G401 (cell line): ENCODE data around the gene RHOXF2. TPM values are rescaled to one million over a fixed set of nuclear protein-coding genes. Genes with fewer than 3 reads are reported as not detected.
"Not testable (repeated sequence)": the region's sequence is repeated elsewhere in the genome, so short reads cannot be mapped to it uniquely, and the experiment has no call there.

ENCODE experiments used
- DNase-seq: peaks from one replicate; pipeline ENCODE4 v3.0.0-alpha.2; 2015; ENCODE audit warnings: low spot score
- in situ Hi-C: cut with HindIII; loops from 2 replicates; pipeline ENCODE4 v1.10.0; 2016; ENCODE audit warnings: low sequenced_read_pairs, mixed read lengths
- total RNA-seq: library from RNA; depleted of rRNA; stranded (reverse); fragments of >200 nt; shearing (Covaris generic); gene quantifications from 2 replicates; pipeline ENCODE4 v1.2.3, GENCODE V29; 2014; rRNA removed

RHOXF2 gene
- total RNA-seq, 1 experiment from 2014 or later: not detected

DNA sequence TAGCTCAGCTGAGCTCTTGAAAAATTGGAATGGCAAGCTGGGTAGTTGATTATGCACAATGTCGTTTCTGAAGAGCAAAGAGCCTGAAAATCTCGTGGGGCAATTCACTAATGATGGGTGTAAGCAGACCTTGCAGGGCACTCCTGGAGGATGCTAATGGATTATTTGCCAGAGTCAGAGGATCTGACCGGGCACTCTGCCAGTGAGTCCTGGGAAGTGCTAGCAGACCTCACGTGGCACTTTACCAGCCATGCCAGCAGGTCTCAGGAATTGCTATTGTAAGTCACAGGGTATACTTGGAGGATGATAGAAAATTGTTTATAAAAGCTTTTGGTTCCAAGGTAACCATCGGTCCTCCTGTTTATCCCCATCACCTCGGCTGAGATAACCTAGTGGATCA is 37.4 kb downstream of the RHOXF2 start:
- in situ Hi-C loops, DNase-seq: not testable (repeated sequence)

DNA sequence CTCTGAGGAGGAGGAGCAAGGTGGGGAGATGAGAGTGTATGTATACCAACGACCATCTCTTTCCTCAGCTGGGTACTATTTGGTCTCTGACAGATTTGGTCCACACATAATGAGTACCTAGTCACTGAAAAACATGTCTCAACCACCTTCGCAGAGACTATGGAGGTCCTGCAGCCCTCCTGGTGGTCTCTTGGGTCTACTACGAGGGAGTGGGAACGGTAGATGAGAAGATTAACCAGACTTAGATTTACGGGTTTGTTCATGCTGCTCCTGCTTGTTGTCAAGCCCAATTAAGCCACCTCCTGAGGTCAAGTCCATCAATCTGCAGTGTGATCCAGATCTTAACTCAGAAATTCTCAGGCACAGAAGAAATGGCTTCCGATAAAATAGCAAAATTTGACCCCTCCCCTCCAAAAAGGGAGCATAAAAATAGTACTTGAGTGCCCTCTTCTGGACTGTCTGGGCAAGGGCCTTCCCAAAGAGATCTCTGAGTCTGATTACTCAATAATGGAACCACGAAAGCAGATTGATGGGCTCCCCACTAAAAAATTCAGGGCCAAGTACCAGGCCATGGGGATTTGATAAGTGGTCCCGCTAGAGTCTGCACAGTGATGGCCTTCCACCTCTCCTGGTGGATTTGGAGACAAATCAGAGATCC is 38.3 kb downstream of the RHOXF2 start:
- in situ Hi-C loops, DNase-seq: not testable (repeated sequence)

DNA sequence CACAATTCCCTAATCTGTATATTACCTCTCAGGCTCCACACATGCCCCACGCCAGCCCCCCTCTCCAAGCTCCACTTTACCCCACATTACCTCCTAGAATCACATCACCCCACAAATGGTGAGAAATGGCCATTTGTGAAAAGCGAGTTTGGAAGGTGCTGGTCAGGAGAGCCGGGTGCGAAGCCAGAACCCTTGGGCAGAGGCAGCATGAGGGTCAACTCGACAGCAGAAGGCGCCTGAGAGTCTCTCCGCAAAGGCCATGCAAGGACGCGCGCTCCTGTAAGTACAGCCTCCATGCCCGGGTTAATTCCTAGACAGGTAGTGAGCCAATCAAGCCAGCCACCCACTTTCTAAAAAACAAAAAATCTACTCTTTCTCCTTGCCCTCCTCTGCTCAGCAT is 42.4 kb downstream of the RHOXF2 start:
- no peak for DNase-seq
- in situ Hi-C loops: no loop called here

DNA sequence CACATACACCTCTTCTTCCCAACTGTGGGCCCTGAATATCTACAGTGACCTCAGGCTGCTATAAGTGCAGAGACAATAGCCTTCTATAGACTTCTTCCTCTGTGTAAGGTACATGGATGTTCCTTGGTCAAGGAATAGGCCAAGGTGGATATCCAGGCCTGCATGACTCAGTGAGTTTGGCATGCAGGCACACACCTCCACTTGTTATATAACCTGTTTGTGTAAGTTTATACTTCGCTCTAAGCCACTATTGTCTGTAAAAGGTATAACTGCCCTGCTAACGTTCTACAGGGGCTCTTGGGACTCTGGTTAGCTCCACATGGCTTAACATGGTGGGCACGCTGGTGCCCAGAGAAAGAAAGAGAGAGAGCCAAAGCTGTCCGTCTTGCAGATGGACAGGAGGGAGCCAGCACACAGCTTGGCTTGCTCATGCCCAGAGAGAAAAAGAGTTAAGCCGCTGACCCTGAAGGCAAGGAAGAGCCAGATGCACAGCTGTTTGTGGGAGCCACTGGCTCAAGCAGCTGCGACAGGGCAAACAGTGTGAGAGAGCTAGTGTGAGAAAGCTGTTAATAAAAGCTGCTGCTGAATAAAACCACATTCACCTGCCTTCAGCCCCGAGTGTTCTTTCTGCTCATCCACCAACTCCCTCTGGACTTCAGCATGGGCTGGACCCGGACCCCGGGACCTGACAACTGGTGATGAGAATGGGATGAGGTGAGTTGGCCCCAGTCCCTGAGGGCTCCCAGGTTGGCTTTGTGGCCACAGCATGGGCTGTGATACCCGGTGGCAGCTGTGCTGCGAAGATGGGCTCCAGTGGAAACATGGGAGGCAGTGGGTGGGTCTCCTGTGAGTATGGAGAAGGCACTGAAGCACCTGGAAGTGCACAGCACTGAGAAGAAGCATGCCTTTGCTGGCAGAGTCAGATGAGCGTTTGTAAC is 47.7 kb downstream of the RHOXF2 start:
- DNase-seq: no peak
- in situ Hi-C loops: no loop called here

DNA sequence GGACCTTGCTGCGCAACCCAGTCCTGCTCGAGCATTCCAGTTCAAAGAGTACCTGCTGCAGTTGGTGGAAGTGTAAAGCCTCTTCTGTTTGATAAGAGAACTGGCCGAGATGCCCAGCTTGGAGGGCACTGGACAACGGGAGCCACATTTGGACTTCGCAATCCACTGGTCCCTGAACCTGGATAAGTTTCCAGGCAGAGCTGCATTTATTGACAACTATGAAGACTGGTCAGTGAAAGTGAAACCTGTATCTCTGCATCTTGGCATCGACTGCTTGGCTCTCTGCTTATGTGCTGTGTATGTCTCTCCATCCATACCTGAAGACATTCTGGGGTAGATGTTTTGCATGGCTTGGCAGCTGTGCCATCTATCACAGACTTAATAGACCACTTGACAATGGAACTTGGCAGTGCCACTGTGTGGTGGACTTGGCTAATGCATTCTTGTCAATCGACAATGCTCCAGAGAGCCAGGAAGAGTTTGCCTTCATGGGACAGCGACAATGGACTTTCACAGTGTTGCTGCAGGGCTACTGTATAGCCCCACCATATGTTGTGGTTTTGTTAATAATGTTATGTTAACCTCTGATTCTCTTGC is 48.7 kb downstream of the RHOXF2 start:
- no peak for DNase-seq
- in situ Hi-C loops: no loop called here

DNA sequence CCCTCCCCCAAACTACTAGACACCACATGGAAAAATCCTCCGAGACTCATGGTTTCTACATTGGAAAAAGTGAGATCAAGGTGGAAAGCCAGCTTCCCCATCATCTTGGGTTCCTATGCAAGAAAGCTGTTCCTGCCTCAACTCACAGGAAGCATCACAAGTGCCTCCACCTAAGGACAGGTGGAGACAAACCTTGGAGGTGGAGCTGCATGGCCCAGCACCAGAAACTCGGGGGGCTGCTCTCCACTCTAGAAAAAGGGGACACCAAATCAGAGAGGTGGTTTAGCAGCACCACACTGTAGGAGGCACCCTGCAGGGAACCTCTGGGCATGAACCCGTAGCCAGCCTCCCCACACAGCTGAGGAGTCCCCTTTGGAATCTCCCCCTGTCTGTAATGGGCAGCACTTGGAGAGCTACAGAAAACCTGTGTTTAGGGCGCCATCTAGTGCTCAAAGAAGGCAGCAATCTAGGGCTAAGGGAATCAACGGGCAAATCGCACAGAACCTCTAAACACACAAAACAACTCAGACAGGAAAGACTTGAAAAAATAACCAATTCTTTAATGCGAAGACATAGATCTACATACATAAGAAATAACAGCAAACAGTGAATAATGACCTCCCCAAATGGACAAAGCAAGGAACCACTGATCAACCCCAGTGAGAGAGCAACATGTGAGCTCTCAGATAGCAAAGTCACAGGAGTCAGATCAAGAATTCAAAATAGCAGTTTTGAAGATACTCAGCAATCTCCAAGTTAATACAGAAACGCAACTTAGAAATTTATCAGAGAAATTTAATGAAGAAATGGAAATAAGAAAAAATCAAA is 55.2 kb downstream of the RHOXF2 start:
- peak; percentile 67 for DNase-seq
- in situ Hi-C loops: no loop called here

Other genes starting within 250 kb of the RHOXF2 start
- 6.2 and 7.6 TPM in 2 replicates for gene NKAP, start 214.9 kb upstream of the RHOXF2 start, total RNA-seq
- not detected in 2 replicates for gene RHOXF2B, start 80.9 kb upstream of the RHOXF2 start, total RNA-seq
- not detected in 2 replicates for gene RHOXF1, start 42.7 kb upstream of the RHOXF2 start, total RNA-seq
- 5.0 and 6.1 TPM in 2 replicates for gene ZBTB33, start 92.2 kb downstream of the RHOXF2 start, total RNA-seq
- not detected in 2 replicates for gene TMEM255A, start 152.8 kb downstream of the RHOXF2 start, total RNA-seq
- not detected in 2 replicates for gene ATP1B4, start 203.5 kb downstream of the RHOXF2 start, total RNA-seq